NT2/D1 (cell line): ENCODE measurements around the gene MAML3.

ENCODE experiments used
- SUZ12 ChIP-seq: IDR thresholded peaks from 2 replicates; pipeline ENCODE4 v1.6.1; 2011; ENCODE audit not compliant: insufficient read length, insufficient read depth; ENCODE audit errors: extremely low read depth
- ZNF274 ChIP-seq: IDR thresholded peaks from 2 replicates; pipeline ENCODE4 v1.6.1; 2011; ENCODE audit warnings: mild to moderate bottlenecking, low read depth, low read length

- TF ChIP-seq SUZ12: no peak
- no peak for TF ChIP-seq ZNF274
These were observed 293.5 kb downstream of the MAML3 start for GRCh38 chr4:139860435-139861024.
